Stimulated activated CD8-positive, alpha-beta memory T cell treated with anti-CD3 and anti-CD28 coated beads, Interleukin-7, amount 100 ng/mL, for 48 hours (primary cell): Measurements from ENCODE around the gene PIMREG.

Experiments used
- DNase-seq, 2 donors: peaks; one replicate each; pipeline ENCODE4 v3.0.0-alpha.2; 2020; ENCODE audit warnings: low read depth in 1 of 2; ENCODE audit errors: extremely low read depth in 1 of 2

PIMREG gene

DNA sequence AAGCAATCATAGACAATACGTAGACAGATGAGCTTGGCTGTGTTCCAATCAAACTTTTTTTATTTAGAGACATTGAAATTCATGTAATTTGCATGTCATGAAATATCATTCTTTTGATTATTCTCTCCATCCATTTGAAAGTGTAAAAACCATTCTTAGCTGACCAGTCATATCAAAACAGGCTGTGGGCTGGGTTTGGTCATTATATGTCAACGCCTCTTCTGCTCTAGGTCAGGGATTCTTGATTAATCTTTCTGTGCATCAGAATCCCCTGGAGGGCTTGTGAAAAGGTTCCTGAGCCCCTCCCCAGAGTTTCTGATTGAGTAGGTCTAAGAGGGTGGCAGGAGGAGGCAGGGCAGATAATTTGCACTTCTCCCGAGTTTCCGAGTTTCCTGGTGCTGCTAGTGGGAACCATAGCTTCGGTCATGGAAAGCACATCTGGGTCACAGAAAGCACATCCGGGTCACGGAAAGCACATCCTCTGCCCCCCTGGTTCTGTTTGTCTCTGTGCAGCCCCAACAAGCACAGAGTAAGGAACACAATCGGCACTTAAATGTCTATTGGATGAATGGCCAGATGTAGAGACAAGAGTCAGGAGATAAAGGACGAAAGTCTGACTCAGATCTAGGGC, 16.4 kb downstream of the PIMREG start:
- no peak for DNase-seq

DNA sequence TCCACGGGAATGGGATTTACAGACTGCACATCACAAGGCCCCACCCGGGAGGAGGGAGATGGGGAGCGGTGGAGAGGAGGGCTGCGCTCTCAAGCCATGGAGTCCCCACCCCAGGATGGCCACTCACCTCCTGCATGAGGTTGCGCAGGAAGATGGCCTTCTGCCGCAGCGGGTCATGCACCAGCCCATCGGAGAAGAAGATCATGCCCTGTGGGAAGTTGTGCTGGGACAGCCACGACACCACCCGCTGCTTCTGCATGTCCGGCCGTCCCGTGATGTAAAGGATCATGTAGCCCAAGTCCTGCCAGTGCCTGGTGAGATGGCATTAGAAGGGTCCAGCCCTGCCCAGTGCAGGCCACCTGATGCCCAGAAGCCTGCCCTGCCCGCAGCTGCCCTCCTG, 17.0 kb downstream of the PIMREG start:
- no peak for DNase-seq

DNA sequence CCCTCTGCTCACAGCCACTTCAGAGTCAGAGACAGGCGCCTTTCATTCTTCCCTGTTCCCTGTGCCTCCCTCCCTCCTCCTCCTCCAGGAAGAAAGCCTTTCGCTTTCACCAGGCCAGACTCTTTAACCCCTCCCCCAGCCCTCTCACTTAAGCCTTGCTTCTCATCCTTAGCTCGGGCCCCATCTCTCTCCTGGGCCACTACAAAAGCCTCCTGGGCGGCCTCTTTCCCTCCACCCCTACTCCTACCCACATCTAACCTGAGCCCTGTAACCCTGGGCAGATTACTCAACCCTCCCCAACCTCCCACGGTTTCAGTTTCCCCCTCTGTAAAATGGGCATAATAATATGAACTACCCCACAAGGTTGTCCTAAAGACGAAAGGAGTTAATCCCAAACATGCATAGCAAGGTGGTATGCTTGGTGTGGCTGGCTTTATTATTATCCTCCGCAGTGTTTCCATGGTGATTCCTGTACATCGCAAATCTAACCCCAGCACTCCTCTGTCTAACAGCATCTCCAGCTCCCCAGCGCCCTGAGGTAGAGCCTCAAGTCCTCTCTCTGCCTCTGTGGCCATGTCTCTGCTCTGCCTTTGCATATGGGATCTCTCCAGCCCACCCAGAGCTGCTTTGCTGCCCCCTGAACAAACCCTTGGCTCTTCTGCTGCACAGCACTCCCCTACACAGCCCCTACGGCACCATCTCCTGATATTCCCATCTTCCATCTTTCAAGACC, 17.7 kb downstream of the PIMREG start:
- peak in 1 of 2 donors; percentile 20 for DNase-seq

DNA sequence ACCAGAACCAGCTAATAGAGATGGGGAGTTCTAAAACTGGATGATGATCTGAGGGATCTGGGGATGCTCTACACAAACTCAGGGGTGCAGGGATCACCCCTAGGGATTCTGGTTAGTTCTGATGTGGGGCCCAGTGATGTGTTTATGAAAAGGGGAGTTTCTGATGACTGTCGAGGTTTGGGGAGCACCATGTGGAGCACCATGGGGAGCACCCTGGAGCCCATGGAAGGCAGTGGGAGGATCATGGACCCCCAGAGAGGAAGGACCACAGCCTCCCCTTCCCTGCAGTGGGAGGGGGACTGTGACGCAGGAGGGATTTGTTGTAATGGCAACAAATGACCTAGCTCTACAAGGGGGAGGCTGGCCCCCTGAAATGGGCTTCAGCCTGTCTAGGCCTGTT, 18.4 kb downstream of the PIMREG start:
- no peak for DNase-seq

DNA sequence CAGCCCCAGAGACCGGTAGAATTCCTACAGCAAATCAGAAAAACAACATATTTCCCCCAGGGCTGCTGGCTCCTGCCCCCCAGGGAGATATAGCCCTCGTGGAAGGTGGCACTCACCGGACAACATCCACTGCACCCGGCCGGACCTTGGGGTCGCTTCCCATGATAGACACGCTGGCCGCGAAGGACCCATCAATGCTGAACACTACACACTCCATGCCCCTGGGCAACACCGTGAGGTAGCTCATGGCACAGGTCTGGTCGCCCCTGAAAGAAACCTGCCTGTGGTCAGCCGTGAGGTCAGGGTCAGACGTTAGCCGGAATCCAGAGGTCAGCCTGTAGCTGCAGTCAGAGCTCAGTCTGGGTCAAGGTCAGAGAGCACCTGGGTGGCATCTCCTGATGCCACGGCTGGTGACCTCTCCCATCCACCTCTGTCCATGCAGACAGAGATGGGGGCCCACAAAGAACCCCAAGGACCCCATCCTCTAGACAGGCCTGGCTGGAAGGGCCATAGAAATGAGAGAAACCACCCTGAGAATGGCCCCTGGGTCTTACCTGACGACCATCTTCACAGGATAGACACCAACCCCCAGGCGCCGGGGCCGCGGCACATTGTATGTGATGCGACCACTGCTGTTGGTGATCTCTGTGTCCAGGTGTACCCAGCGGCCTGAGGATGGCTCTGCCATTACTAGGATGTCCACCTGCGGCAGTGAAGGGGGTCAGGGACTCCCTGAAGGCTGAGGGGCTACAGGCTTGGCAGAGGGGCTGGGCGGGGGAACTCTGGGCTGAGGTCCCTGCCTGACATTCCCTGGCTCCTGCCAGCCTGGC, 19.6 kb downstream of the PIMREG start:
- DNase-seq, result no peak

DNA sequence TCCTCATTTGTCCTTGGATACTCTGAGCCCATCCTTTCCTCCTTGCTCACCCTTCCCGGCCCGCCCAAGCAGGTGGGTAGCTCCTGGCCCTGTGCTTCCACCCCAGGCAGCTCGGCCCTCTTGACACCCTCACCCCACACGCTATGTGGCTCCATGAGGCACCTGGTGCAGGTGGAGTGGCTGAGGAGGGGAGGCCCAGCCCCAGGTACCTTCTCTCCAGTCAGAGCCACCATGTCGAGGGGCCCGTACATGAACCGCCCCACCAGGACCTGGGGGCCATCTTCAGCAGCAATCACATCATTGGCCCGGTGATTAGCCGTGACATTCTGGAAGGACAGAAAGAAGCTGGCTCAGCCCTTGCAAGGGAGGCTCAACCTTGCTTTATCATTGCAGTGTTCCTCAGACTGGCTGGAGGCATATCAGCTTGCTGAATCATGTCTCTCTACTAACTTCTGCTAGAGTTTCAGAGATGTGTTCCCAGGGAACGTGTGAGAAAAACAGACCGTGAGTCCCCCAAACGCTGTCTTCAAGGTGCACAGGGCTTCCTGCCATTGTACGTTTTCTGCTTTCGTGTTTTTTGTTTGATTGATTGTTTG, 20.3 kb downstream of the PIMREG start:
- DNase-seq, result no peak

DNA sequence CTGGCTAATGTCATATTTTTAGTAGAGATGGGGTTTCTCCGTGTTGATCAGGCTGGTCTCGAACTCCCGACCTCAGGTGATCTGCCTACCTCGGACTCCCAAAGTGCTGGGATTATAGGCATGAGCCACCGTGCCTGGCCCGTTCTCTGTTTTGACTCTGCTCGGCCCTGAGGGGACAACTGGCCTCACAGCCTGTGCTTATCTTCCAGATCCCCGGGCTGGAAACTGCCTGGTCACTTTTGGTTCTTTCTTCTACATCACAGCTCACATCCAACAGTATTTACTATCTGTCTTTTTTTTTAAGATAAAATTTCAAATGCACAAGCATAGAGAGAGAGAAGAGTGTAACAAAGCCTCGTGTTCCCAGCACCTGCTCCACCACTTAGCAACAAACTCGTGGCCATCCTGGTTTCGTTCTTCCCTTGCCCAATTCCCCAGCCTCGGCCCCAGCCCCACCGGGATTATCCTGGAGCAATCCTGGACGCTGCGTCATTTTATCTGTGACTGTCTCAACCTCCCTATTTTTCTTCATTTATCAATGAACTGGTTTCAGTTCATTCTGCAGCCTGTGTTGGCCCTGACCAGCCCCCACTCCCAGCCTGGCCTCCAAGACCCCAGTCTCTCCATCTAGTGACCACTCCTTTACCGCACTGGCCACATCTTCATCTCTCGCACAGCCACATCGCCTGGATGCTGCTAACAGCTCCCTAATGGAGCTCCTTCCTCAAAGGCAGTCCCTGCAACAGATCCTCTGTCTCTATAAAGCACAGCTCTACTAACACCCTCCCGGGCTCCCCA, 21.1 kb downstream of the PIMREG start:
- no peak for DNase-seq

DNA sequence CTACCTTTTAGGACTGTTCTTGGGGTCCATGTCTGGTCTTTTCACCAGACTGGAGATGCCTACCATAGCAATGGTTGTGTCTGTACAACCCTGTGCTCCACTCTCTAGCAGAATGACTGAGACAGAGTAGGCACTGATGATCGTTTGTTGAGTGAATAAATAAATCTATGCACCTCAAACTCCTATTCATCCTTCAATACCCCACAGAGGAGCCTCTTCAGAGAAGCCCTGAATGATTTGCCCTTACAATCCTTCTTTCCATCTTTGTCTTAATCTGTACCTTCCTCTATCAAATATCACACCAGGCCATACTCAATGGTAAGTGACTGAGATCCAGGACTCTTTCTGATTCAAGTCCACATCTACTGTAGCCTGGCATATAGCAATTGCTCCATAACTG, 23.3 kb downstream of the PIMREG start:
- DNase-seq, result no peak

DNA sequence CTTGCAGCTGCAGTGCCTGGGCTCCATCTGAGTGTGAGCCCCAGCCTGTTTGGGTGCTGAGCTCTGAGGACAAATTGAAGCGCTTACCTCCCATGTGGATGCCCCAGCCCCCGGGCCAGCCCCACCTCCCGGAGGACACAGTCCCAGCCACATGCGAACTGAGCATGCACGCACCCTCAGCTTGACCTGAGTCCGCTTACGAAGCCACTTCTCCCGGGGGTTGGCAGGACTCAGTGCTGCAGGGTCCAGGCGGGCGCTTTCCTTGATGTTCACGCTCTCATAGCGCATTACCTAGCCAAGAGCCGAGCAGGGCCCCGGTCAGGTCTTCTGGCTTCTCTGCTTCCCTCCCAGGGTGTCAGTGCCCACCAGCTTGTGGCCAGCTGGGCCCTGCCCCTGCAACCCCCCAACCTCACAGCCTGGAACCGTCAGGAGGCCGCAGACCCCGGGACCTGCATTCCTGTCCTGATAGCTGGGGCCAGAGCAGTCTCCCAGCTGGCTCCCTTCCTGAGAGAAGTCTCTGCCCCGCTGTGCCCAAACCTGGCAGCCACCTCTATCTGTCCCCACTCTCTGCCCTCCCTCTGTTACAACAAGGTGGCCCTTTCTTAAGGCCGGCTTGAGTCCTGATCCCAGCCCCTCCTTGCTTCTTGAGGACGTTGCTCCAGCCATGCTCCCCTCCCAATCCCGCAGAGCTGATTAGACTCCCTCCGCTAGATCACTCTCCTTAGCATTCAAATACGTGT, 24.0 kb downstream of the PIMREG start:
- DNase-seq, result no peak

DNA sequence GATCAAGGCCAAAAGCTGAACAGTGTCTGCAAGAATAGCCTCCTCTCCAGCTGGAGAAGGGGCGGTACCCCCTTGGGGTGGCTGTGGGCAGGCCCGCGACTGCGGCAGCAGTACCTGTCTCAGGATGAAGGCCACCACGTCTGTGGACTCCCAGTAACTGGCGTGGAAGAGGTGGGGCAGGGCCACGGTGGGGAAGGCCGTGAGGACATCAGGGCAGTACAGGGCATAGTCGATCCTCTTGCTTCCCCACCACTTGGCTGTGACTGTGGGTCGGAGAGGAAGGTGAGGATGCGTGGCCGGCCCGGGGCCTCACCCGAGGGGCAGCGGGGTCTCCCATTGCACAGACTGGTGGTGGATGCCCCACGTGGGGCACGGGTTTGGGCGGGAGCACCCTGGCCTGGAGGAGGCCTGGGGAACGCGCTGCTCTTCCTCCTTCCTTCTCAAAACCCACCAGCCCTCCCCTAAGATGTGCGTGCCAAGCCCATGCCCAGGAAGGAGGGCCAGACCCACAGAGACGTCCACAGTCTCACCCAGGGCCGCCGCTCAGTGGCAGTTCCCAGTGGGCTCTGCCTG, 26.0 kb downstream of the PIMREG start:
- DNase-seq, result no peak

DNA sequence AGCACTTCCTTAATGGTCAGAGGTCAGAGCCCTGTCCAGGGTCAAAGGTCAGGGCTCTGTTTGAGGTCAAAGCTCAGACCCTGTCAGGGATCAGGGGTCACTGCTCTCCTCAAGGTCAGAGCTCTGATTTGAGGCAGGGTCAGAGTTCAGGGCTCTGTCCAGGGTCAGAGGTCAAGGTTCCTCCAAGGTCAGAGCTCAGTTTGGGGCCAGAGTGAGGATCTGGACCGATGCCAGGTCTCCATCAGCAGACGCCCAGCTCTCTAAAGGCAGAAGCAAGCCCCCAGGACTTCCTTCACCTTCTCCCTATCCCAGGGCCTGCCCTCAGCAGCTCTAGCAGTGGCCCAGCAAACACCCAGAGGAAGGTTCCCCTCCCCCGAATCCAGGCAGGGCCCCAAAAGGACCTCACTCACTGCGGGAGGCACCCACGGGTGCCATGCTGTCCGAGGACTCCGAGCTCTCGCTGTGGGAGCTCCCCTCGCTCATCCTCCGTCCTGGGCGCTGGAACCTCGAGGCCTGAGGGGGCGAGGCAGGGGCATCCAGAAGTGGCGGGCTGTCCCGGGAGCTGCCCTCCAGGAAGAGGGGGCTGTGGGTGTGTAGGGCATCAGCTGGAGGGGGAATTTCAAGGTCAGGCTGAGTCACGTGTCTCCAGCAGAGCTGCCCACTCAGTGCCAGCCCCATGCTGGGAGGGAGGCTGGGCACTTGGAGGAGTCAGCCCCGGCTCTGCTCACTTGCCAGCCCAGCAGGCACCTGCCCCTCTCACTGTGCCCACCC, 26.7 kb downstream of the PIMREG start:
- no peak for DNase-seq

DNA sequence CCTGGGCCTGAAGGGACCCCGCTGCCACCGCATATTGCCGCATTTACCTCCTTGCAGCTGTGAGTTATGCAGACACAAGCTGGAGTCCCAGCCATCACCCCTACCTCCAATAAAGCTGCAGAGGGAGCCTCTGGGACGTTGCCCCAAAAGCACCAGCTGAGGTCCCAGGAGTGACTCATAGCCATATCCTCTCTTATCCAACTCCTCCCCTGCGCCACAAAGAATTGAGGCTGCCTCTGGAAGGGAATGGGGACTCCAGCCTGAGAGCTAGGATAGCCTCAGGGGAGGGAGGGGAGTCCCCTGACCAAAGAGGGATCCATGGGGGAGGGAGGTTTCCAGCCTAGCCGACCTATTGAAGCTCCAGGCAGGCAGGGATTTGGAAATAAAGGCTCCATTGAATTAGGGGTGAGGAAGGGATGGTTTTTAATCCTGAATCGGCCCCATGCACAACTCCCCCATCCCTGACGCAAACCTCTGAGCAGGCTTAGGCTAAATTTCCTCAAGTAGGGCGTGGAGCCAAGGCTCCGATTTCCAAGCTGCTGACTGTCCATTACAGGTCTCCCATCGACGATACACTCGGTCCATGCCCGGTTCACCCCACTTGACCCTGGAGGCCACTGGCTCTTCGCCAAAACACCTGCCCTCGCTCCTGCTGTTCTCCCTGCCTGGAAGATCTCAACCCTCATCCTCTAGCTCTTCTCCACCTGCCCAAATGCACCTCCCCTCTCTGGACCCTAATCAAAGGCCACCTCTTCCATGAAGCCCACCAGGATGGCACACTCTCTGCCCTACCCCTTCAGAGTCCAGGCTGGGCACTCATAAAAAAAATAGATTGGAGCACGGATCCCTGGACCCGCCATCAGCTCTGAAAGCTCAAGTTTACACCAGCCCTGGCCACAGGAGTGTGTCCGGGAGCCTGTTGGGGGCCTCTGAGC, 27.5 kb downstream of the PIMREG start:
- no peak for DNase-seq

DNA sequence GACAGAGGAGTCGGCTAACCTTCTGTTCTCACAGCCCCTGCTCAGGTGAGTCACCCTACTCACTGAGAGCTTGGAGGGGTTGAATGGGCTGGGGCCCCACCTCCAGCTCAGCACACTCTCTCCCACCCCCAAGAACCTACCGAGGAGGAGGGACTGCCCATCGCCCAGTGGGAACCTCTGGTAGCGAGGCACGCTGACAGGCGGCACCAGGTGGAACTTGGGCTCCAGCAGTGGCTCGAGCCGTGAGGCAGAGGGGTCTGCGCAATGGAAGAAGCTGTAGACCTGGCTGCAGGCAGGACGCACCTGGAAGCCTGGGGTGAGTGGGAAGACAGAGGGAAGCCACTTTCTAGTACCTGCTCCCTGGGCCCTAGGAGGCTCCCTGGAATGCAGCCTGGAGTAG, 28.3 kb downstream of the PIMREG start:
- DNase-seq, result no peak

DNA sequence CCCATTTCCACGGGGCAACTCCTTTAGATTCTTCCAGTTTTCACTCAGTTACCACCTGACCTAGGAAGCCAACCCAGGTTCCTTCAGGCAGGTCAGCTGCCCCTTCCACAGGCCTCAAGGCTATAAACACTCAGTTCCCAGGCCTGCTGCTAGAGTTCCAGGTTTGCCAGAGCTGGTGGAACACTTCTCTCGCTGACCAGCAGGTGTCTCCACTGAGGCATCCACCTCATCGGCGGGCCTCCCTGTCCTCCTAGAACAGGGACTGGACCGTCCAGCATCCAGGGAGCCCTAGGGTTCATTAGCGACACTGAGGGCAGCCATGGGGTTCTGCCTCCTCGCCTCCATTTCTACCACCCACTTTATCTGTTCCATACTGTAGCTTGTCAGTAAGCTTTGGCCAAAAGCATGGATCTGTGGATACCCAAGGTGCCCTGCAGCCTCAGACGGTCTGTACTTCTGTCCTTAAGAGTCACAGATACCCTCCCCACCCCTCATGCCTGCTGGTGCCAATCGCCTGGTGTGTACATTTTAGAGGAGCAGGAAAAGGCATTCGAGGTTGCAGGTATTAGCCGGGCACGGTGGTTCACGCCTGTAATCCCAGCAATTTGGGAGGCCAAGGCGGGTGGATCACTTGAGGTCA, 29.0 kb downstream of the PIMREG start:
- DNase-seq, result peak; percentile 29 to 44

DNA sequence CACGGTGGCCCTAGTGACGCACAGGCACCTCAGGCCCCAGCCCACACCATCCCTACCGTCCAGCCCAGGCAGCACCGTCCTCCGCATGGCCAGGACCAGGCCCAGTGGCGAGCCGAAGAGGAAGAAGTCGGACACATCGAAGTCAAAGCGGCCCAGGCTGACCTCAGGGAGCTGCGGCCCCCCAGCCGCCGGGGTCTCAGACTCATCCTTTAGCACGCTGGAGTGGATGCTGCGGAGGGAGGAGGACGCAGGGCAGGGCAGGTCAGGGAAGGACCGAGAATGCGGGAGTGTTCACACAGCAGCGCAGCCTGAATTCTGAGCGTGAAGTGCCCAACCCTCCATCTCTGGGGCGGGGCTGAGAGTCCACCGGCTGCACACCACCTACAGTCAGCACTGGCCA, 30.1 kb downstream of the PIMREG start:
- no peak for DNase-seq

DNA sequence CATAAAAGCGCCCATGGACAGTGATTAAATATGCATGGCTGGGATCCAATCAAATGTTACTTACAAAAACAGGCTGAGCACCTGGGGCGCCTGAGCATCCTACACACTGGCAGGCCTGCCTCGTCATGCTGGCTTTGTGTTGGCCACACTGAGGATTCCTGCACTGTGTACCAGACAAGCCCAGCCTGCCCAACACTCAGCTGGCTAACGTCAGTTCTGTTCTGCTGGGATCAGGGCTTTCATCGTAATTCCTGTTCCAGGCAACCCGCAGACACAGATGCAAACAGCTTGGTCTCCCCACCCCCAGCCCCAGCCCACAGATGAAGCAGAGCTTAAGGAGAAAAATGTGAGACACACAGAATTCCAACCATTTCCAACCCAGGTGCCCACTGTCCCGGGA, 30.7 kb downstream of the PIMREG start:
- no peak for DNase-seq

DNA sequence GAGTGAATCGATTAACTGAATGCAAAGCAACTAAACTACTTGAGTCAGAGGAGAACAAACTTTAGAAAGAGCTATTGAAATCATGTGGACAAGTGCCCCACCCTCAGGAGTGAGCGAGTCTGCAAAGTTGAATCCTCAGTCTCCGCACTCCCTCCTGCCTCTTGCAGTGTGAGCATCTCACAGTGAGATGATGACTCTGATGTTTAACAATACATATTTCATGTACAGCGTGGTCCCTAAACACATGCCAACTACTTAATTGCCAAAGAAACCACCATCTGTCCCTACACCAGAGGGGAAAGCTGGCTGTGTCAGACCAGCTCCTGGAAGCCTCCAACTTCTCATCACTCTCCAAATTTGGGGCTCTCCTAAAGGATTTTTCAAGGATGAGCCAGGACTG, 31.2 kb downstream of the PIMREG start:
- no peak for DNase-seq
